ENCODE results near the gene SPI1.

SPI1 gene

DNA sequence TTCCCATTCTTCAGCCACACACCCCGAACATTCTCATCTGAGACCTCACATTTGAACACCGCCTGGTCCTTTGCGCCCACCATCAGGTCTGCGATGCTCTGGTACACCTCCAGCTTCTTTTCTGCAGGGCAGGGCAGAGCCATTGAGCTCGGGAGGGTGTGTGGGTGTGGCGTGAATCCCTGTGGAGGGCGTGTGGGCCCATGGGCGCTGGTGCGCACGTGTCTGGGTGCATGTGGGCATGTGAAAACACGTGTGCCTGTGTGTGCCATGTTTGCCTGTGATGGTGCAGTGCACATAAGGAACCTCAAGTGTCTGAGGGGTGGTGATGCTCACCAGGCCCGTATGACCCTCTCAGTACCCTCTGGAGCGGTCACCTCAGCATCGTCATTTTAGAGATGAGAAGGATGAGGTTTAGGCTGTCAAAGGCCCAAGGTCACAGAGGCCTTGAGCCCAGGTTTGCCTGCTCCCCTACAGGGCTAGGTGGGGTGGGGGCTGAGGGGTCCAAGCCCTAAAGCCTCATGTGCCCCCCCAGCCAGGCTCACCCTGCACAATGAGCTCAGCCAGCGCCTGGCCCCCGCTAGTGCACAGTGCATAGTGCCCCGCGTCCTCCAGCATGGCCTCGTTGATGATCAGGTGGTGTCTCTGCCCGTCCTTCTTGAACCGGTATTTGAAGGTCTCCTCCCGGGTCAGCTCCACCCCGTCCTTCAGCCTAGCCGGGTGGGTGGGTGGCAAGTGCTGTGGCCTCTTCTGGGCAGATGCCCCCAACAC lies 36.1 kb downstream of the SPI1 start:
- no peak overlapping the region for H3K27ac ChIP-seq
- TF ChIP-seq ZFX (IDR thresholded peaks at IDR 0.05; ENCODE audit: borderline replicate concordance), result no peak
- TF ChIP-seq, protein P1, sequence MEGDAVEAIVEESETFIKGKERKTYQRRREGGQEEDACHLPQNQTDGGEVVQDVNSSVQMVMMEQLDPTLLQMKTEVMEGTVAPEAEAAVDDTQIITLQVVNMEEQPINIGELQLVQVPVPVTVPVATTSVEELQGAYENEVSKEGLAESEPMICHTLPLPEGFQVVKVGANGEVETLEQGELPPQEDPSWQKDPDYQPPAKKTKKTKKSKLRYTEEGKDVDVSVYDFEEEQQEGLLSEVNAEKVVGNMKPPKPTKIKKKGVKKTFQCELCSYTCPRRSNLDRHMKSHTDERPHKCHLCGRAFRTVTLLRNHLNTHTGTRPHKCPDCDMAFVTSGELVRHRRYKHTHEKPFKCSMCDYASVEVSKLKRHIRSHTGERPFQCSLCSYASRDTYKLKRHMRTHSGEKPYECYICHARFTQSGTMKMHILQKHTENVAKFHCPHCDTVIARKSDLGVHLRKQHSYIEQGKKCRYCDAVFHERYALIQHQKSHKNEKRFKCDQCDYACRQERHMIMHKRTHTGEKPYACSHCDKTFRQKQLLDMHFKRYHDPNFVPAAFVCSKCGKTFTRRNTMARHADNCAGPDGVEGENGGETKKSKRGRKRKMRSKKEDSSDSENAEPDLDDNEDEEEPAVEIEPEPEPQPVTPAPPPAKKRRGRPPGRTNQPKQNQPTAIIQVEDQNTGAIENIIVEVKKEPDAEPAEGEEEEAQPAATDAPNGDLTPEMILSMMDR (IDR thresholded peaks at IDR 0.05), result no peak

DNA sequence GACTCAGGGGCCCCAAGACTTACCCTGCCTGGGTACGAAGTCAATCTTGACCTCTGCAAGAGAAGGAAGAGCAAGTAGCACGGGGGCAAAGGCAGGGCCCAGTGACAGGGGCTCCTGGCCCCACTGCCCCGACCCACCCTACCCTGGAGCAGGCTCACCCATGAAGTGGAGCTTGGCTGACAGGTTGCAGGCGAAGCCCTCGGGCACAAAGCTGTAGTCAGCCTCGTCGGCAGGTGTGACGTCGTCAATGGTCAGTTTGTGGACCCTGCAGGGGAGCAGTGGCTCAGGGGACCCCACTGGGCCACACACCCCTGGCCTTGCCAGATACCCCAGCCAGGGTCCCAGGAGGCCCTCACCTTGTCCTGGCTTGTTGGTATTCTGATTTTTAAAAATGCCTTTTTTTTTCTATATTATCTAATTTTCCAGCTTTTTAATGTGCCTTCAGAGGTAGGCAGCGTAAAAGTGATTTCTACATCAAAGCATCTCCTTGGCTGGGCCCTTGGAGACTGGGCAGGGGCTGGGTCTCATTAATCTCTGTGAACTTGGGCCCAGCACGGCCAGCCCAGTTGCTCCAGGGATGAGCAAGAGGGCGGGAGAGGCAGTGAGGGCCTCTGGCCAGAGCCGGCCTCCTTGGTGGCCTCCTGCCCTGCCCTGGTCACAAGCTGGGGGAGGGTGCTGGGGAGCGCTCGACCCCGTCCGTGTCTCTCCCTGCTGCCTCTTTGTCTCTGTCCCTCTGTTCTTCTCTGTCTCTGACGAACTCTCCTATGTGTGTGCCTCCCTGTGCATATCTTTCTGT lies 37.2 kb downstream of the SPI1 start:
- H3K27ac ChIP-seq, result no peak overlapping the region
- TF ChIP-seq, protein P1 (IDR thresholded peaks at IDR 0.05), result no peak
- no peak for TF ChIP-seq ZFX (IDR thresholded peaks at IDR 0.05; ENCODE audit: borderline replicate concordance)

DNA sequence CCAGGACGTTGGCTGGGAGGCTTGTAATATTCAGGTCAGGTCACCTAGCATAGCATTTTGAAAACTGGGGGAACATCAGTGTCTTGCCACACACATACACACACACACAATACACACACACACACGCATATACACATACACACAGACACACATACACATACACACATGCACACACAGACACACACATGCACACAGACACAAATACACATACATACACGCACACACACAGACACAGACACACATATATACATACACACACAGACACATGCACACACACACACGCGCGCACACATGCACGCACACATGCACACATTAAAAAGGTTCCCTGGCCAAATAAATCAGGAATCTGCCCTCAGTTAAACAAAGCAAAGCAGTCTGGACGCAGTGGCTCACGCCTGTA lies 38.3 kb downstream of the SPI1 start:
- no peak for TF ChIP-seq ZFX (IDR thresholded peaks at IDR 0.05; ENCODE audit: borderline replicate concordance)
- TF ChIP-seq, protein P1 (IDR thresholded peaks at IDR 0.05), result no peak
- H3K27ac ChIP-seq, result no peak overlapping the region

GRCh38 chr11:47338396-47339241 lies 39.7 kb downstream of the SPI1 start:
- H3K27ac ChIP-seq, result no peak overlapping the region

GRCh38 chr11:47337229-47337924 lies 41.0 kb downstream of the SPI1 start:
- no peak overlapping the region for H3K27ac ChIP-seq
- TF ChIP-seq, protein P1 (IDR thresholded peaks at IDR 0.05), result no peak
- no peak for TF ChIP-seq ZFX (IDR thresholded peaks at IDR 0.05; ENCODE audit: borderline replicate concordance)

More at GRCh38 chr11:47338396-47339241, 39.7 kb downstream of the SPI1 start:
- TF ChIP-seq ZFX (IDR thresholded peaks at IDR 0.05; ENCODE audit: borderline replicate concordance), result no peak
- TF ChIP-seq, protein P1 (IDR thresholded peaks at IDR 0.05), result no peak

DNA sequence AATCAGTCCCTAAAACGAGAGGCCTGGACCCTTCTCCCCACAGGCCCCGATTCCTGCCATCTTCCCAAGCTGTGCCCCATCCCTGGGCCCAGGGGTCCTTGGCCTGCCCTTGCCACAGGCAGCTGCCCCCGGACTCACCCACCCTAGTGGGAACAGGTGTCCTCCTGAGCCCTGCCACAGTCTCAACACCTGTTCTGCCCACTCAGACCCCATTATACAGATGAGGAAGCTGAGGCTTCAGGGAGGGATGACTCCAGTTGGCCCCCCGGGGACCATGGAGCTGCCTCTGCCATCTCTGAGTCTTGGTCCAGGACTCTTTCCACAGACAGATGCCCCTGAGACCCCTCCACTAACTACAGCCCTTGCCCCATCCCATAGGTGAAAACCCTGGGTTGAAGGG lies 41.8 kb downstream of the SPI1 start:
- TF ChIP-seq, protein P1 (IDR thresholded peaks at IDR 0.05), result no peak
- no peak for TF ChIP-seq ZFX (IDR thresholded peaks at IDR 0.05; ENCODE audit: borderline replicate concordance)
- H3K27ac ChIP-seq, result no peak overlapping the region
